ENCODE data around the gene INAFM2. TPM values are rescaled to one million over a fixed set of nuclear protein-coding genes. Genes with fewer than 3 reads are reported as not detected.

INAFM2 gene
- total RNA-seq, 1 experiment from 2014 or later = 89.8 TPM

GRCh38 chr15:40305281-40305680, 18.2 kb upstream of the INAFM2 start:
- H3K27me3 ChIP-seq (replicated peaks) = no peaks in the 10 kb centered on the region

GRCh38 chr15:40306371-40306770, 17.1 kb upstream of the INAFM2 start:
- Histone ChIP-seq H3K27me3 (replicated peaks) (no peaks in the 10 kb centered on the region), H3K27ac (no peak overlapping the region), H3K4me3 (peak overlapping the region; percentile 35), H3K9me3 (replicated peaks) (no peaks in the 10 kb centered on the region), H3K4me1 (replicated peaks) (peaks cover 55% of the 10 kb centered on the region), H3K36me3 (peaks cover 44% of the 10 kb centered on the region)
- DNase-seq (ENCODE audit: low read depth in 1 of 2, low spot score in 2 of 2) = no peak

More at GRCh38 chr15:40305281-40305680, 18.2 kb upstream of the INAFM2 start:
- Histone ChIP-seq H3K27ac (no peak overlapping the region), H3K4me1 (replicated peaks) (peaks cover 54% of the 10 kb centered on the region), H3K4me3 (no peak overlapping the region), H3K9me3 (replicated peaks) (peaks cover 3% of the 10 kb centered on the region; the same call in 1 of the 2 replicates), H3K36me3 (peaks cover 55% of the 10 kb centered on the region)
- DNase-seq (ENCODE audit: low read depth in 1 of 2, low spot score in 2 of 2) = no peak

- no peaks in the 10 kb centered on the region for H3K9me3 ChIP-seq (replicated peaks)
- peak overlapping the region; percentile 35 for H3K4me3 ChIP-seq
- H3K4me1 ChIP-seq (replicated peaks) = peaks cover 55% of the 10 kb centered on the region
- H3K27ac ChIP-seq = 0 out of 2 replicates have a peak overlapping the region, but pooled peaks have one; percentile 2
- H3K36me3 ChIP-seq = peaks cover 38% of the 10 kb centered on the region
- DNase-seq (ENCODE audit: low read depth in 1 of 2, low spot score in 2 of 2) = no peak
- no peaks in the 10 kb centered on the region for H3K27me3 ChIP-seq (replicated peaks)
Measured at GRCh38 chr15:40306908-40307307, 16.6 kb upstream of the INAFM2 start.

GRCh38 chr15:40307421-40308211, 15.9 kb upstream of the INAFM2 start, which contains the start of gene PLCB2:
TSS of gene PLCB2 (minus strand) at chr15:40307935. CDS start at chr15:40307672, 263 bp downstream.
- peaks cover 55% of the 10 kb centered on the region for H3K4me1 ChIP-seq (replicated peaks)
- H3K27ac ChIP-seq = peak within 1 kb of the TSS; percentile 96
- H3K9me3 ChIP-seq (replicated peaks) = no peaks in the 10 kb centered on the region
- peak; percentile 94 to 97 for DNase-seq (ENCODE audit: low read depth in 1 of 2, low spot score in 2 of 2)
- peaks cover 31% of the 10 kb centered on the region for H3K36me3 ChIP-seq
- no peaks in the 10 kb centered on the region for H3K27me3 ChIP-seq (replicated peaks)
- peak within 1 kb of the TSS; percentile 35 for H3K4me3 ChIP-seq

- H3K4me3 ChIP-seq = no peak overlapping the region
- DNase-seq (ENCODE audit: low read depth in 1 of 2, low spot score in 2 of 2) = no peak
- no peaks in the 10 kb centered on the region for H3K27me3 ChIP-seq (replicated peaks)
- H3K4me1 ChIP-seq (replicated peaks) = peaks cover 67% of the 10 kb centered on the region
- H3K9me3 ChIP-seq (replicated peaks) = no peaks in the 10 kb centered on the region
- H3K36me3 ChIP-seq = peaks cover 13% of the 10 kb centered on the region; the same call in 1 of the 2 replicates
- H3K27ac ChIP-seq = peak overlapping the region; percentile 96; the same call in 1 of the 2 replicates
Measured at GRCh38 chr15:40309344-40309862, 14.1 kb upstream of the INAFM2 start.

GRCh38 chr15:40310001-40310959, 13.2 kb upstream of the INAFM2 start:
- H3K9me3 ChIP-seq (replicated peaks) = no peaks in the 10 kb centered on the region
- peaks cover 70% of the 10 kb centered on the region for H3K4me1 ChIP-seq (replicated peaks)
- DNase-seq (ENCODE audit: low read depth in 1 of 2, low spot score in 2 of 2) = peak; percentile 66 to 82
- H3K27me3 ChIP-seq (replicated peaks) = no peaks in the 10 kb centered on the region
- H3K27ac ChIP-seq = no peak overlapping the region
- no peak overlapping the region for H3K4me3 ChIP-seq
- H3K36me3 ChIP-seq = peaks cover 8% of the 10 kb centered on the region; the same call in 1 of the 2 replicates

GRCh38 chr15:40310993-40311392, 12.5 kb upstream of the INAFM2 start:
- Histone ChIP-seq H3K9me3 (replicated peaks) (no peaks in the 10 kb centered on the region), H3K27ac (no peak overlapping the region), H3K36me3 (0 out of 2 replicates have a peak, but pooled peaks cover under 1% of the 10 kb centered on the region), H3K4me3 (no peak overlapping the region), H3K27me3 (replicated peaks) (no peaks in the 10 kb centered on the region), H3K4me1 (replicated peaks) (peaks cover 67% of the 10 kb centered on the region)
- no peak for DNase-seq (ENCODE audit: low read depth in 1 of 2, low spot score in 2 of 2)

GRCh38 chr15:40312370-40313158, 10.9 kb upstream of the INAFM2 start:
- no peaks in the 10 kb centered on the region for H3K9me3 ChIP-seq (replicated peaks)
- DNase-seq (ENCODE audit: low read depth in 1 of 2, low spot score in 2 of 2) = no peak

GRCh38 chr15:40313531-40314398, 9.7 kb upstream of the INAFM2 start:
- Histone ChIP-seq H3K4me3 (no peak overlapping the region), H3K9me3 (replicated peaks) (no peaks in the 10 kb centered on the region), H3K27me3 (replicated peaks) (no peaks in the 10 kb centered on the region), H3K36me3 (no peaks in the 10 kb centered on the region), H3K27ac (peak overlapping the region; percentile 36; the same call in 1 of the 2 replicates), H3K4me1 (replicated peaks) (peaks cover 40% of the 10 kb centered on the region)
- DNase-seq (ENCODE audit: low read depth in 1 of 2, low spot score in 2 of 2) = peak; percentile 68 to 79

More at GRCh38 chr15:40312370-40313158, 10.9 kb upstream of the INAFM2 start:
- H3K4me1 ChIP-seq (replicated peaks) = peaks cover 51% of the 10 kb centered on the region
- no peaks in the 10 kb centered on the region for H3K36me3 ChIP-seq
- H3K27ac ChIP-seq = no peak overlapping the region
- no peak overlapping the region for H3K4me3 ChIP-seq
- H3K27me3 ChIP-seq (replicated peaks) = no peaks in the 10 kb centered on the region

GRCh38 chr15:40314723-40315276, 8.7 kb upstream of the INAFM2 start:
- Histone ChIP-seq H3K9me3 (replicated peaks) (no peaks in the 10 kb centered on the region), H3K36me3 (no peaks in the 10 kb centered on the region), H3K4me1 (replicated peaks) (peaks cover 30% of the 10 kb centered on the region), H3K27ac (no peak overlapping the region), H3K4me3 (no peak overlapping the region), H3K27me3 (replicated peaks) (no peaks in the 10 kb centered on the region)
- DNase-seq (ENCODE audit: low read depth in 1 of 2, low spot score in 2 of 2) = no peak

GRCh38 chr15:40316931-40317330, 6.6 kb upstream of the INAFM2 start:
- Histone ChIP-seq H3K27ac (no peak overlapping the region), H3K27me3 (replicated peaks) (no peaks in the 10 kb centered on the region), H3K4me3 (no peak overlapping the region), H3K4me1 (replicated peaks) (peaks cover 35% of the 10 kb centered on the region), H3K36me3 (no peaks in the 10 kb centered on the region), H3K9me3 (replicated peaks) (no peaks in the 10 kb centered on the region)
- DNase-seq (ENCODE audit: low read depth in 1 of 2, low spot score in 2 of 2) = no peak

- DNase-seq (ENCODE audit: low read depth in 1 of 2, low spot score in 2 of 2) = no peak
Measured at GRCh38 chr15:40317580-40317979, 5.9 kb upstream of the INAFM2 start.

More at GRCh38 chr15:40317580-40317979, 5.9 kb upstream of the INAFM2 start:
- no peak overlapping the region for H3K4me3 ChIP-seq
- no peaks in the 10 kb centered on the region for H3K36me3 ChIP-seq
- H3K4me1 ChIP-seq (replicated peaks) = peaks cover 42% of the 10 kb centered on the region
- no peaks in the 10 kb centered on the region for H3K27me3 ChIP-seq (replicated peaks)
- H3K27ac ChIP-seq = no peak overlapping the region
- no peaks in the 10 kb centered on the region for H3K9me3 ChIP-seq (replicated peaks)

All from SJSA1 (cell line).